ENCODE data around the gene LYVE1. TPM values are rescaled to one million over a fixed set of nuclear protein-coding genes. Genes with fewer than 3 reads are reported as not detected.

The LYVE1 gene
- total RNA-seq, 2 experiments from 2014 or later, result not detected

DNA sequence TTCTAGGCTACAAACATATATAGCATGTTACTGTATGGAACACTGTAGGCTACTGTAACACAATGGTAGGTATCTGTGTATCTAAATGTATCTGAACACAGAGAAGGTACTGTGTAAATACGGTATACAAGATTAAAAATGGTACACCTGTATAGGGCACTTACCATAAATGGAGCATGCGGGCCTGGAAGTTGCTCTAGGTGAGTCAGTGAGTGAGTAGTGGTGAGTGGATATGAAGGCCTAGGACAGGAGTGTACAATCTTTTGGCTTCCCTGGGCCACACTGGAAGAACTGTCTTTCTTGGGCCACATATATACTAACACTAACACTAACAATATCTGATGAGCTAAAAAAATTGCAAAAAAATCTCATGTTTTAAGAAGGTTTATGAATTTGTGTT lies 48.8 kb downstream of the LYVE1 start:
- ATAC-seq (ENCODE audit: low read depth), result no peak
- Mint-ChIP-seq H3K4me3 (no peak overlapping the region), H3K27ac (no peak overlapping the region)

DNA sequence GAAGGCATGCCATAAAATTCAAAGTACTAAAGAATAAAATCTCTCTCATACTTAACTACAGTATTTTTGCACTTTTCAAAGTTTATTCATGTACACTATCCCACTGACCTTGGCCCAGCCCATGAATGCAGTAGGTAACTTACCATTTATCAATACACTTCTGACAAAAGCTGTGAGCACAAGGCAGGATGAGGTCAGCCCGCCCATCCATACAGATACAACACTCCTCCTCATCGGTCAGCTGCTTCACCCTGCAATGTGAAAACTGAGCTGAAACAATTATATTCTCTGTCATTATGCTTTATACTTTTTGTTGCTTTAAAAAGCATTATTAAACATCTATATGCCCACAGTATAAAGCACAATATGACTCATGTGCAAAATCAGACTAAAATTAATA lies 49.6 kb downstream of the LYVE1 start:
- peaks cover 2% of the 10 kb centered on the region for H3K4me1 Mint-ChIP-seq
- DNase-seq (no peak), ATAC-seq (ENCODE audit: low read depth) (no peak)
- H3K27me3 Mint-ChIP-seq, result no peaks in the 10 kb centered on the region
- H3K9me3 Mint-ChIP-seq, result no peaks in the 10 kb centered on the region
- peaks cover 11% of the 10 kb centered on the region for H3K36me3 Mint-ChIP-seq
- POLR2A ChIA-PET, result no interaction called here
- H3K4me3 Mint-ChIP-seq, result no peak overlapping the region
- no peak overlapping the region for H3K27ac Mint-ChIP-seq

More for the DNA sequence above, 48.8 kb downstream of the LYVE1 start:
- Mint-ChIP-seq H3K9me3 (no peaks in the 10 kb centered on the region), H3K27me3 (no peaks in the 10 kb centered on the region), H3K4me1 (peaks cover 2% of the 10 kb centered on the region), H3K36me3 (peaks cover 11% of the 10 kb centered on the region)
- POLR2A ChIA-PET, result no interaction called here
- no peak for DNase-seq

GRCh38 chr11:10518123-10518522 lies 50.3 kb downstream of the LYVE1 start:
- no peak overlapping the region for H3K27ac Mint-ChIP-seq
- POLR2A ChIA-PET, result no interaction called here
- H3K9me3 Mint-ChIP-seq, result no peaks in the 10 kb centered on the region
- ATAC-seq (ENCODE audit: low read depth) (no peak), DNase-seq (no peak)
- peaks cover 9% of the 10 kb centered on the region for H3K36me3 Mint-ChIP-seq
- no peaks in the 10 kb centered on the region for H3K4me1 Mint-ChIP-seq
- H3K27me3 Mint-ChIP-seq, result no peaks in the 10 kb centered on the region
- no peak overlapping the region for H3K4me3 Mint-ChIP-seq

DNA sequence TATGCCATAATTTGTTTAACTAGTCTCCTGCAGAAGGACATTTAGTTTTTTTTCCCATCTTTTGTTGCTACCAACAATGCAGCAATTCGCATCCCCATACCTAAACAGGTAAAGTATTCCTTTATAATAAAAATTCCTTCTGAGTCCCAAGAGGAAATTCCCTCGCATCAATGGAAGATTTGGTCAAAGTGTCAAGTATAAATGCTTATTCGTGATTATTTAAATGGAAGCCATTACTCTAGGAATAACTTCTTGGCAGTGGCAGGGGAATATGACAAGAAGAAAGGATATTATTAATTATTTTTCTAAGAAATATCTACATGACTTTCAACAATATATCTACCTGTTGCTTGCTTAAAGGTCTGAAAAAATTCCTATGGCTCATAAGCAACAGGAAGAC lies 53.0 kb downstream of the LYVE1 start:
- Mint-ChIP-seq H3K36me3 (peaks cover 6% of the 10 kb centered on the region), H3K27me3 (no peaks in the 10 kb centered on the region), H3K4me1 (no peaks in the 10 kb centered on the region), H3K27ac (no peak overlapping the region), H3K9me3 (no peaks in the 10 kb centered on the region), H3K4me3 (no peak overlapping the region)
- DNase-seq, result no peak
- no peak for ATAC-seq (ENCODE audit: low read depth)
- POLR2A ChIA-PET, result no interaction called here

DNA sequence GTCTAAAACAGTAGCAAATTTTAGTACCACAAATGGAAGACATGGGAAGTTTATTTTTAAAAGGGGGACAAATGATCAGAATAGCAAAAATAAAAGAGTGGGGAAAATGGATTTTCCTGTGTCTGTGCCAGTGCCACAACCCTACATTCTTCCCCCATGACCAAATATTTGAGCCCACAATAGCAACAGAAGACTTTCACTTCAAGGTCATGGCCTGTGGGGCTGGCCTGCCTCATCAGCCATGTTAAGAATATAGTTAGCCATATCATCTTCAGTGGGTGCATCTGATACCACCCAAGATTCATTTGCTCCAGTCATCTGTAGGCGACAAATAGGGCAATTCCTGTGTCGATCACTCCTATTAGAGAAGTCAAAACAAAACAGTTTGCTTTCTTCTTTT lies 53.8 kb downstream of the LYVE1 start:
- DNase-seq, result no peak
- no peak overlapping the region for H3K4me3 Mint-ChIP-seq
- no peaks in the 10 kb centered on the region for H3K27me3 Mint-ChIP-seq
- H3K9me3 Mint-ChIP-seq, result no peaks in the 10 kb centered on the region
- H3K36me3 Mint-ChIP-seq, result peaks cover 6% of the 10 kb centered on the region
- POLR2A ChIA-PET, result no interaction called here
- no peak overlapping the region for H3K27ac Mint-ChIP-seq
- no peaks in the 10 kb centered on the region for H3K4me1 Mint-ChIP-seq
- ATAC-seq (ENCODE audit: low read depth), result no peak

- H3K36me3 Mint-ChIP-seq, result peaks cover 6% of the 10 kb centered on the region
- no peak overlapping the region for H3K27ac Mint-ChIP-seq
- no peaks in the 10 kb centered on the region for H3K9me3 Mint-ChIP-seq
- ATAC-seq (ENCODE audit: low read depth), result no peak
- no peak overlapping the region for H3K4me3 Mint-ChIP-seq
- H3K27me3 Mint-ChIP-seq, result no peaks in the 10 kb centered on the region
- H3K4me1 Mint-ChIP-seq, result no peaks in the 10 kb centered on the region
- POLR2A ChIA-PET, result no interaction called here
- DNase-seq, result no peak
These were observed 54.3 kb downstream of the LYVE1 start for GRCh38 chr11:10514202-10514601.

DNA sequence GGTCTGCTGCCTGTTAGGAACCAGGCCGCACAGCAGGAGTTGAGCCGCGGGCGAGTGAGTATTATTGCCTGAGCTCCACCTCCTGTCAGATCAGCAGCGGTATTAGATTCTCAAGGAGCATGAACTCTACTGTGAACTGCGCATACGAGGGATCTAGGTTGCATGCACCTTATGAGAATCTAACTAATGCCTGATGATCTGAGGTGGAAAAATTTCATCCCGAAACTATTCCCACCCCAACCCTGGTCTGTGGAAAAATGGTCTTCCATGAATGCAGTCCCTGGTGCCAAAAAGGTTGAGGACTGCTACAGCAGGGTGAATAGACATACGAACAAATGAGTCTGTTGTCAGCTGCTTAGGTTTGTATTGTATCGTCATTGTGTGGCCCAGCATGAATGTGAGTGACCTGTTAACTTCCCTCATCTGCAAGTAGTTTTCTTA lies 57.3 kb downstream of the LYVE1 start:
- POLR2A ChIA-PET, result no interaction called here
- no peak for ATAC-seq (ENCODE audit: low read depth)
- no peaks in the 10 kb centered on the region for H3K4me1 Mint-ChIP-seq
- H3K27ac Mint-ChIP-seq, result no peak overlapping the region
- H3K27me3 Mint-ChIP-seq, result no peaks in the 10 kb centered on the region
- DNase-seq, result no peak
- no peaks in the 10 kb centered on the region for H3K9me3 Mint-ChIP-seq
- no peak overlapping the region for H3K4me3 Mint-ChIP-seq
- peaks cover 6% of the 10 kb centered on the region for H3K36me3 Mint-ChIP-seq

Other genes with a start within 250 kb of the LYVE1 start
- 10 to 100 TPM; 18.8 to 21.1 TPM for gene AMPD3, start 113.4 kb downstream of the LYVE1 start, total RNA-seq
- gene RNF141, start 27.5 kb downstream of the LYVE1 start, total RNA-seq, result 10 to 100 TPM; 13.6 to 13.8 TPM
- gene IRAG1, start 125.1 kb upstream of the LYVE1 start, total RNA-seq, result not detected
- 10 to 100 TPM; 45.3 to 47.6 TPM for gene CTR9, start 182.6 kb upstream of the LYVE1 start, total RNA-seq
- 100 to 1,000 TPM; 586 to 630 TPM for gene EIF4G2, start 240.3 kb upstream of the LYVE1 start, total RNA-seq

Data from activated naive CD8-positive, alpha-beta T cell treated with anti-CD3 and anti-CD28 coated beads, Interleukin-2, amount 10 ng/mL, durations not matched to agents 7 days and 5 days (primary cell).